Ovary (tissue), 9 donors: ENCODE data around the gene DENND4B. TPM values are rescaled to one million over a fixed set of nuclear protein-coding genes. Genes with fewer than 3 reads are reported as not detected.

Experiments
- DNase-seq, 5 donors: peaks; one replicate each; pipeline ENCODE4 v3.0.0-alpha.2; 2019 to 2020
- H3K27ac ChIP-seq, 2 donors: fragments of 200-600 bp; one replicate each; pipeline versions ENCODE4 v1.5.1 to v1.8.0; 2019 to 2022
- H3K27me3 ChIP-seq: fragments of 200-600 bp; one replicate; pipeline ENCODE4 v1.8.0; 2022
- H3K36me3 ChIP-seq: fragments of 200-600 bp; sonication (generic); one replicate; pipeline ENCODE4 v1.5.1; 2019
- H3K4me1 ChIP-seq: one replicate; pipeline ENCODE4 v1.8.1; 2013; ENCODE audit warnings: mild to moderate bottlenecking, moderate library complexity; ENCODE audit not compliant: insufficient read depth
- H3K4me3 ChIP-seq: fragments of 200-600 bp; sonication (generic); one replicate; pipeline ENCODE4 v1.5.1; 2017
- H3K9me3 ChIP-seq, 2 donors: fragments of 200-600 bp in 1 of 2; sonication (generic) in 1 of 2; one replicate each; pipeline versions ENCODE4 v1.5.1 to v1.8.1; 2013 to 2019; ENCODE audit warnings: mild to moderate bottlenecking in 1 of 2, moderate library complexity in 1 of 2
- EP300 ChIP-seq: sonication (generic); formaldehyde crosslinking; IDR thresholded peaks from one replicate; pipeline ENCODE4 v1.6.1; 2017; ENCODE audit warnings: antibody characterized with exemption
- POLR2A ChIP-seq: fragments of 450-650 bp; IDR thresholded peaks from one replicate; pipeline ENCODE4 v1.6.1; 2017; ENCODE audit warnings: antibody characterized with exemption, mild to moderate bottlenecking, moderate library complexity
- WGBS, 3 donors: extraction: QIAGEN DNeasy Blood & Tissue Kit in 1 of 3; methylation state at CpG; one replicate each; pipeline versions ENCODE4 v1.1.5 to v1.1.7; 2013 to 2017; 5-methylcytosine and 5-hydroxymethylcytosine counted together
- intact Hi-C, 4 donors: fragments of 100-400 bp; cut with DNase I; formaldehyde crosslinking; loops; one replicate each; pipeline versions ENCODE4 v1.11.0 to v1.15.1; 2022 to 2023
- polyA plus RNA-seq, 2 donors: library from polyadenylated mRNA; stranded (reverse); fragments of 200-250 nt in 1 of 2; fragments of 350-450 nt in 1 of 2; fragmentation: Illumina TruSeq in 1 of 2; extraction: RNeasy Lipid Tissue Mini Kit (QIAGEN cat#74804) in 1 of 2; gene quantifications; one replicate each; pipeline ENCODE4 v1.2.3, GENCODE V29; 2013 to 2014
- total RNA-seq, 7 donors: library from RNA; depleted of rRNA in 2 of 7; stranded (reverse); fragments of >200 nt in 2 of 7; fragmentation: NEBNext Ultra II Directional in 3 of 7; extraction: Animal tissue kit (Norgen Biotek cat#: 25700) in 3 of 7; gene quantifications; one replicate each; pipeline versions ENCODE4 v1.1.0 to v1.2.4, GENCODE V29; 2016 to 2023
- TF ChIP-seq, protein P1 (sequence below), 3 donors: fragments of 450-650 bp in 2 of 3; fragments of 200-600 bp in 1 of 3; IDR thresholded peaks; one replicate each; pipeline versions ENCODE4 v1.5.1 to v1.8.0; 2016 to 2022; ENCODE audit warnings: antibody characterized with exemption in 3 of 3, mild to moderate bottlenecking in 1 of 3
- donor health status: DM: no; HTN: no; CAD: no; lungs with moderate emphysema.
- donor health status: DM: no; HTN: no; CAD: no.
- donor health status: Bipolar disorder and iron deficiency.
- donor health status: DM: yes; HTN: yes; CAD: no.
- donor health status: DM: no; HTN: no; CAD: no.
- donor health status: DM: yes; HTN: yes; CAD: no.

DENND4B gene
- total and polyA plus RNA-seq, 9 donors = 20.9 to 83.1 (median 42.1) TPM

DNA sequence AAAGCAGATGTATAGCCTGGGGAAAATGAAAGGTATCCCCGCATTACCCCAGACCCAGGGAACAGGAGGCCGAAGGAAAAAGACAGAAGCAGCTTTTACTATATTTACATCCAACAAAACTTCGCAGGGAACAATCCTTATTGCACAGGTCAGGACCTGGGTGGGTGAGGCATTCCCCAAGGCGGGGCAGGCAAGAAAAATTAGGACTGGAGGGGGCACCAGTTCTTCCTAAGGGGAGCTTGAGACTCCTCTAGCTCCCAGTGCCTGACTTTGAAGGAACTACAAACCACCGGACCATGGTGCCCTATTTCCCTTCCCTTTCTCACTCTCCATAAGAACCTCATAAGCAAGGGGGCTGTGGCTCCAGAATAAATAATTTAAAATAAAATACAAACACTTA, 17.1 kb downstream of the DENND4B start:
- H3K36me3 ChIP-seq = no peaks in the 10 kb centered on the region
- H3K4me3 ChIP-seq = no peak overlapping the region
- no peak for DNase-seq
- intact Hi-C loops = no loop called here
- TF ChIP-seq, protein P1, sequence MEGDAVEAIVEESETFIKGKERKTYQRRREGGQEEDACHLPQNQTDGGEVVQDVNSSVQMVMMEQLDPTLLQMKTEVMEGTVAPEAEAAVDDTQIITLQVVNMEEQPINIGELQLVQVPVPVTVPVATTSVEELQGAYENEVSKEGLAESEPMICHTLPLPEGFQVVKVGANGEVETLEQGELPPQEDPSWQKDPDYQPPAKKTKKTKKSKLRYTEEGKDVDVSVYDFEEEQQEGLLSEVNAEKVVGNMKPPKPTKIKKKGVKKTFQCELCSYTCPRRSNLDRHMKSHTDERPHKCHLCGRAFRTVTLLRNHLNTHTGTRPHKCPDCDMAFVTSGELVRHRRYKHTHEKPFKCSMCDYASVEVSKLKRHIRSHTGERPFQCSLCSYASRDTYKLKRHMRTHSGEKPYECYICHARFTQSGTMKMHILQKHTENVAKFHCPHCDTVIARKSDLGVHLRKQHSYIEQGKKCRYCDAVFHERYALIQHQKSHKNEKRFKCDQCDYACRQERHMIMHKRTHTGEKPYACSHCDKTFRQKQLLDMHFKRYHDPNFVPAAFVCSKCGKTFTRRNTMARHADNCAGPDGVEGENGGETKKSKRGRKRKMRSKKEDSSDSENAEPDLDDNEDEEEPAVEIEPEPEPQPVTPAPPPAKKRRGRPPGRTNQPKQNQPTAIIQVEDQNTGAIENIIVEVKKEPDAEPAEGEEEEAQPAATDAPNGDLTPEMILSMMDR (IDR thresholded peaks at IDR 0.05) = no peak
- TF ChIP-seq POLR2A (no peak), EP300 (no peak)
- no peak overlapping the region for H3K27ac ChIP-seq
- no peaks in the 10 kb centered on the region for H3K27me3 ChIP-seq
- no peaks in the 10 kb centered on the region for H3K9me3 ChIP-seq
- H3K4me1 ChIP-seq = no peaks in the 10 kb centered on the region
- 82 to 88% (median 86%) methylated on average over 5 of the region's 5 CpGs for WGBS, 3 donors

DNA sequence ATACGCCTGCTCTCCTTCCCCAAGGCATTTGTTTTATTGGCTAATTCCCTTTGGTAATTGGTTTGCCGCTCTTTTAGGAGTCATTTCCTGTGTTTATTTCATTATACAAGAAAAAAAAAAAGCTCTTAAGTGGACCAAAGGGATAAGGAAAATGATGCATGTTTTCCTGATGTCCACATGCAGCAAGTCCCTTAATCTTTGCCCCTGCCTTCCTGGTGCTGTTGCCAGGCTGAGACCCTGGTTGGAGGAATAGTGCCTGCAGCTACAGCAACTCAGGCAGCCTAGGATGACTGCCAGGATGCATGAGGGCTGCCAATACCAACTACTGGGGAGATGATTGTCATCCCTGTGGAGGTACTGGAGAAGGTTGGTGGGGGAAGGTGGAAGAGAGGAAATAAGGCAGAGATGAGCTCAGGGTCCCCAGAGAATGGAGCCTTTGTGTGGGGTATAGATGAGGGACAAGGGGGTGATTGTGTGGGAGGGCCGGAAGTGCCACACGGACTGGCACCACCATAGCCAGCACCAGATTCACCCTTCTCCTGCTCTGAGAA, 17.7 kb downstream of the DENND4B start:
- Histone ChIP-seq H3K4me3 (no peak overlapping the region), H3K27ac (no peak overlapping the region), H3K4me1 (no peaks in the 10 kb centered on the region), H3K36me3 (no peaks in the 10 kb centered on the region), H3K9me3 (no peaks in the 10 kb centered on the region), H3K27me3 (no peaks in the 10 kb centered on the region)
- WGBS, 3 donors = 51 to 60% (median 51%) methylated on average over 4 of the region's 4 CpGs
- TF ChIP-seq POLR2A (no peak), EP300 (no peak)
- TF ChIP-seq, protein P1 (IDR thresholded peaks at IDR 0.05) = no peak
- intact Hi-C loops = no loop called here
- DNase-seq = peak in 1 of 5 donors; percentile 18

DNA sequence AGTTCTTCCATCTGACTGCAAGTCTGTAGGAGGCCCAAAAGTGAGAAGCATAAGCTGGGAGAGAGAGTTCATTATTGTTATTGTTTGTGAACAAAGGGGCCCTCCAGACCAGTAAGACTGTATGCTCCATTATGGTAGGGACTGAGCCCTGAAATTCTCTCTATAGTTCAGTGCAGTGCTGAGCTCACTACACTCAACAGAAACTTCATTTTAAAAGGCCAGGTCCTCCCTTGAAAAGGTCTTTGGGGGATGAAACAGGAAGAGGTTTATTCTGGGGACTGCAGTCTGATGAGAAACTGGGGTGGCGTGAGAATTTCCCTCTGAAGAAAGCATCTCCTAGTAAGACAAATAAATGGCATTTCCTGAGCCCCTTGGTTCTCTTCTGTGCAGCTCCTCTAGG, 18.3 kb downstream of the DENND4B start:
- Histone ChIP-seq H3K27me3 (no peaks in the 10 kb centered on the region), H3K4me3 (no peak overlapping the region), H3K4me1 (no peaks in the 10 kb centered on the region), H3K36me3 (no peaks in the 10 kb centered on the region), H3K9me3 (no peaks in the 10 kb centered on the region), H3K27ac (no peak overlapping the region)
- no peak for DNase-seq
- TF ChIP-seq EP300 = no peak
- TF ChIP-seq, protein P1 (IDR thresholded peaks at IDR 0.05) = no peak
- no peak for TF ChIP-seq POLR2A
- 78 to 86% (median 79%) methylated on average over 1 of the region's 1 CpG for WGBS, 3 donors
- intact Hi-C loops = no loop called here

DNA sequence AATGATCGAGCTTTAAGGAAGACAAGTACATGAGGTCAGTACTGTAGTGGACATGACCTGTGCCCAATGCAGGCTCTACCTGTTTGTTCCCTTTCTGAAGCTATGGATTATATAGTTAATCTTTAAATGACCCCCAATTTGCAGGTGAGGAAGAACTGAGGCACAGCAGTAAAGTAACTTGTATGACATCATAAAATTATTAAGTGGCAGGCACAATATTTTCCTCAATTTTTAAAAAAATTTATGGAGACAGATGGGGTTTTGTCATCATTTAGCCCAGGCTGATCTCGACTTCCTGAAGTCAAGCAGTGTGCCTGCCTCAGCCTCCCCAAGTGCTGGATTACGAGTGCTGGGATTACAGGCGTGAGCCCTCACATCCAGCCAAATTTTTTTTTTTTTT, 20.1 kb downstream of the DENND4B start:
- DNase-seq = no peak
- TF ChIP-seq EP300 (no peak), POLR2A (no peak)
- TF ChIP-seq, protein P1 (IDR thresholded peaks at IDR 0.05) = no peak
- H3K4me1 ChIP-seq = no peaks in the 10 kb centered on the region
- no peak overlapping the region for H3K4me3 ChIP-seq
- H3K27me3 ChIP-seq = no peaks in the 10 kb centered on the region
- no peak overlapping the region for H3K27ac ChIP-seq
- H3K9me3 ChIP-seq = no peaks in the 10 kb centered on the region
- intact Hi-C loops = no loop called here
- H3K36me3 ChIP-seq = no peaks in the 10 kb centered on the region
- WGBS, 3 donors = 65 to 81% (median 74%) methylated on average over 4 of the region's 4 CpGs
